ENCODE data around the gene LUC7L3.

GRCh38 chr17:50687200-50688066, 32.0 kb upstream of the LUC7L3 start:
- no peak for TF ChIP-seq POLR2A (IDR thresholded peaks at IDR 0.05)
- no peak for TF ChIP-seq CTCF (IDR thresholded peaks at IDR 0.05)
- TF ChIP-seq POLR2AphosphoS5 (IDR thresholded peaks at IDR 0.05): no peak
- no peak for TF ChIP-seq EP300 (IDR thresholded peaks at IDR 0.05; ENCODE audit: low read depth)
